Sigmoid colon (tissue), 7 donors: ENCODE measurements around the gene MALL. TPM values are rescaled to one million over a fixed set of nuclear protein-coding genes. Genes with fewer than 3 reads are reported as not detected.
"Not testable (repeated sequence)": the region's sequence is repeated elsewhere in the genome, so short reads cannot be mapped to it uniquely, and the experiment has no call there.

Experiments
- DNase-seq: peaks from one replicate; pipeline ENCODE4 v3.0.0-alpha.2; 2019
- H3K27ac ChIP-seq, 4 donors: fragments of 200-600 bp; sonication (generic); one replicate each; pipeline ENCODE4 v1.5.1; 2016 to 2019; ENCODE audit warnings: mild to moderate bottlenecking in 1 of 4
- H3K27me3 ChIP-seq, 3 donors: fragments of 200-600 bp; sonication (generic); one replicate each; pipeline ENCODE4 v1.5.1; 2019; ENCODE audit warnings: mild to moderate bottlenecking in 1 of 3
- H3K36me3 ChIP-seq, 4 donors: fragments of 200-600 bp; sonication (generic); one replicate each; pipeline ENCODE4 v1.5.1; 2016 to 2019
- H3K4me1 ChIP-seq, 4 donors: fragments of 200-600 bp; sonication (generic); one replicate each; pipeline ENCODE4 v1.5.1; 2017 to 2019
- H3K4me3 ChIP-seq, 4 donors: fragments of 200-600 bp; sonication (generic); one replicate each; pipeline ENCODE4 v1.5.1; 2017 to 2019; ENCODE audit warnings: mild to moderate bottlenecking in 2 of 4, moderate library complexity in 1 of 4
- H3K9me3 ChIP-seq, 4 donors: fragments of 200-600 bp in 3 of 4; sonication (generic) in 3 of 4; one replicate each; pipeline versions ENCODE4 v1.5.1 to v1.6.1; 2013 to 2019
- EP300 ChIP-seq, 4 donors: sonication (generic); formaldehyde crosslinking; IDR thresholded peaks; one replicate each; pipeline ENCODE4 v1.6.1; 2017; ENCODE audit warnings: antibody characterized with exemption in 4 of 4
- POLR2A ChIP-seq, 2 donors: fragments of 450-650 bp; IDR thresholded peaks; one replicate each; pipeline ENCODE4 v1.6.1; 2016; ENCODE audit warnings: antibody characterized with exemption in 2 of 2, mild to moderate bottlenecking in 2 of 2, moderate library complexity in 2 of 2
- POLR2AphosphoS5 ChIP-seq, 4 donors: sonication (generic); formaldehyde crosslinking; IDR thresholded peaks; one replicate each; pipeline ENCODE4 v1.6.1; 2017; ENCODE audit warnings: antibody characterized with exemption in 4 of 4
- WGBS, 2 donors: extraction: QIAGEN DNeasy Blood & Tissue Kit; methylation state at CpG; one replicate each; pipeline ENCODE4 v1.1.7; 2013; 5-methylcytosine and 5-hydroxymethylcytosine counted together
- intact Hi-C: fragments of 100-400 bp; cut with DNase I; formaldehyde crosslinking; loops from one replicate; pipeline ENCODE4 v1.15.1; 2023
- polyA plus RNA-seq, 3 donors: library from polyadenylated mRNA; stranded (reverse); fragments of 200-250 nt; gene quantifications; one replicate each; pipeline ENCODE4 v1.2.3, GENCODE V29; 2013
- total RNA-seq, 4 donors: library from RNA; depleted of rRNA; stranded (reverse); fragments of >200 nt; gene quantifications; one replicate each; pipeline ENCODE4 v1.1.0, GENCODE V29; 2016
- TF ChIP-seq, protein P1 (sequence below), 4 experiments: fragments of 450-650 bp in 3 of 4; fragments of 200-600 bp in 1 of 4; IDR thresholded peaks; one replicate each; pipeline ENCODE4 v1.5.1; 2016 to 2019; ENCODE audit warnings: antibody characterized with exemption in 4 of 4, mild to moderate bottlenecking in 3 of 4, moderate library complexity in 2 of 4
- donor health status: healthy with polysubstance abuse.
- donor health status: Bipolar disorder and iron deficiency.
- donor health status: healthy.

Gene MALL
- total and polyA plus RNA-seq, 7 donors: 1.5 to 183 (median 14.1) TPM

DNA sequence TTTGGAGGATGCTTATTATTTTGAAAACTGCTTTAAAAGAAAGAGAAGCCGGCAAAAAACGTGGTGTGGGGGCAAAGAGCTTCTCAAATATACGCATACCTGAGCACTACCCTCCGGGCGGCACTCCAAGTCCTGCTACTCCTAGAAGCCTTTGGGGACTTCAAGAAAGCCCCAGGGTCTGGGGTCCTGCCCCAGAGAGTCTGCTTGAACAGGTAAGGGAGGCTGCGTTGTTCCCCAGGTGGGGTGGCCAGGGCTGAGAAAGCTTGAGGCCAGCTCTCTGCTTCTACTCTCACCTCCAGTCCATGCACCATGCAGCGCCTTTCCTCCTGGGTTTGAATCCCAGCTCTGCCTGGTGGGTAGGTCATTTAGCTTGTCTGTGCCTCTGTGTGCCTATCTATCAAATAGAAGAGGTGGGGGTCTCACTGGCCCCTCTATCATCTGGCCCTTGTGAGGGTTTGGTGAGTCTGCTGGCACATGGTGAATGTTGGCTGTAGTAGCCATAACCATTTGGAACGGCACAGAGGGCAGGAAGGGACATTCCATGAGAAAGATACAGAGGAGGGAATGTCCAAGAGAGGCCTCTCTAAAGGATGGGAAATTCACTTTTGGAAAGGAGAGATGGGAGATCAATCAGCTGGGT is 19.5 kb downstream of the MALL start:
- DNase-seq: no peak

DNA sequence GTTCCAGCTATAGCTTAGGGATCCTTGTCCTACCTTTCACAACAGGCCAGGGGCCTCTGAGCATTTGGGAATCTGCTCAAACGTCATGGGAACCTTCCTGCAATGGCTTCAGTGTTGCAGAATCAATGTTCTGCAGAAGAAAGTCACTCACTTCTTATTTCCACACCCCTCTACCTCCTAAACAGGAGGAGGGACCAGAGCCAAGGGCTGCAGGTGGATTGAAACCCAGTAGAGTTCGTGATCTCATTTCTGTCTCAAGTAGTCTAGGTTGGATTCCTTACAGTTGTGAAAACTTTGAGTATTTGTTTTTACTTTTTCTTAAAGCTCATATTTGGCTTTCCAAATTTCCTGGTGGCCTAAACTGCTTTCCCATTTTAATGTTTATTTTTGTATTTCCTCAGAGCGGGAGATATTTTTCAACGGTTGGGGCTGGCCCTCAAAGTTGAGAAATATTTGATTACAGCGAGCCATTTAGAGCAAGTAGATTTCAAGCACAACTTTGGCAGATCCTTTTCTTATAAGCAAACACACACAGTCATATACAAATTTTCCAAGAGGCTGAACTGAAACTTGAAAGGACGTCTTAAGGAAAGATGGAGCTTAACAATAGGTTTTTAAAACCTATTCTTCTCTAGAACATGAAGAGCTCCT is 20.6 kb downstream of the MALL start:
- DNase-seq, H3K4me3 ChIP-seq, H3K9me3 ChIP-seq, H3K27me3 ChIP-seq, intact Hi-C loops, H3K27ac ChIP-seq, H3K36me3 ChIP-seq, H3K4me1 ChIP-seq: not testable (repeated sequence)
- WGBS, 2 donors: 59 to 79% methylated on average over 5 of the region's 6 CpGs

More for the DNA sequence above, 19.5 kb downstream of the MALL start:
- Histone ChIP-seq H3K4me3 (no peak overlapping the region), H3K9me3 (no peaks in the 10 kb centered on the region), H3K27ac (no peak overlapping the region), H3K36me3 (no peaks in the 10 kb centered on the region), H3K4me1 (peaks cover 0 to 7% (median 5%) of the 10 kb centered on the region in 4 donors), H3K27me3 (no peaks in the 10 kb centered on the region)
- 94% methylated on average over 8 of the region's 8 CpGs for WGBS, 2 donors
- intact Hi-C loops: no loop called here
- TF ChIP-seq, protein P1, sequence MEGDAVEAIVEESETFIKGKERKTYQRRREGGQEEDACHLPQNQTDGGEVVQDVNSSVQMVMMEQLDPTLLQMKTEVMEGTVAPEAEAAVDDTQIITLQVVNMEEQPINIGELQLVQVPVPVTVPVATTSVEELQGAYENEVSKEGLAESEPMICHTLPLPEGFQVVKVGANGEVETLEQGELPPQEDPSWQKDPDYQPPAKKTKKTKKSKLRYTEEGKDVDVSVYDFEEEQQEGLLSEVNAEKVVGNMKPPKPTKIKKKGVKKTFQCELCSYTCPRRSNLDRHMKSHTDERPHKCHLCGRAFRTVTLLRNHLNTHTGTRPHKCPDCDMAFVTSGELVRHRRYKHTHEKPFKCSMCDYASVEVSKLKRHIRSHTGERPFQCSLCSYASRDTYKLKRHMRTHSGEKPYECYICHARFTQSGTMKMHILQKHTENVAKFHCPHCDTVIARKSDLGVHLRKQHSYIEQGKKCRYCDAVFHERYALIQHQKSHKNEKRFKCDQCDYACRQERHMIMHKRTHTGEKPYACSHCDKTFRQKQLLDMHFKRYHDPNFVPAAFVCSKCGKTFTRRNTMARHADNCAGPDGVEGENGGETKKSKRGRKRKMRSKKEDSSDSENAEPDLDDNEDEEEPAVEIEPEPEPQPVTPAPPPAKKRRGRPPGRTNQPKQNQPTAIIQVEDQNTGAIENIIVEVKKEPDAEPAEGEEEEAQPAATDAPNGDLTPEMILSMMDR (IDR thresholded peaks at IDR 0.05): no peak
- TF ChIP-seq EP300 (IDR thresholded peaks at IDR 0.05): no peak
- no peak for TF ChIP-seq POLR2A (IDR thresholded peaks at IDR 0.05)
- TF ChIP-seq POLR2AphosphoS5 (IDR thresholded peaks at IDR 0.05): no peak

DNA sequence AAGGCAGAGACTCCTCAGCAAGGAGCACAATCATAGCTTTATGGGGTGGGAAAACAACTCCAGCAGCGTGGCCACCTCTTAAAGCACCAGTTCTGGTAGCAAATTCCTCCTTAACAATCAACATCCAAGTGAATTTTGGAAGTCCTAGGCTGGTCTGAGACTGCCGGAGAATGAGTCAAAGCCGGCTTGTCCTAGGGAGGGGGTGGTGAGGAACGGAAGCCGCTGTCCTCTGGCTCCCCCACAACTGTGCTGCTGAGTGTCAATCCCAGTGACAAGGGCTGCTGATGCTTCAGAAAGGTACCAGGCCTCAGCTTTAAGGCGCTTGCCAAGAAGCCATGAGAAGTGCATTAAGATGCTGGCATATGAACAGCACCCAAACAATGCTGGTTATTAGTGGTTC is 21.7 kb downstream of the MALL start:
- DNase-seq, H3K4me3 ChIP-seq, H3K9me3 ChIP-seq, H3K27ac ChIP-seq, H3K36me3 ChIP-seq, intact Hi-C loops, H3K27me3 ChIP-seq, H3K4me1 ChIP-seq: not testable (repeated sequence)
- WGBS, 2 donors: no CpG with 5 or more reads among the region's 6 CpGs

DNA sequence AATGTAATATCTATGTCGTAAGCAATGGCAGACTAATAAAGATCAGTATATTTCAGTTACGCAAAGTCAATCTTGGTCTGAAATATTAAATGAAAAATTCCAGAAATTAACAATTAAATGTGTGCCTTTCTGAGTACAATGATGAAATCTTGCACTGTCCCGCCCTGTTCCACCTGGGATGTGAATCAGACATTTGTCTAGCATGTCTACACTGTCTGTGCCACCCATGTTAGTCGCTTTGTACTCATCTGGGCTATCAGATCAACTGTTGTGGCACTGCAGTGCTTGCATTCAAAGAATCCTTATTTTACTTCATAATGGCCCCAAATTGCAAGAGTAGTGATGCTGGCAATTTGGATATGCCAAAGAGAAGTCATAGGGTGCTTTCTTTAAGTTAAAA is 25.5 kb downstream of the MALL start:
- H3K36me3 ChIP-seq, H3K27me3 ChIP-seq, intact Hi-C loops, H3K27ac ChIP-seq, H3K4me3 ChIP-seq, H3K9me3 ChIP-seq, H3K4me1 ChIP-seq, DNase-seq: not testable (repeated sequence)
- 40 to 72% methylated on average over 2 of the region's 4 CpGs for WGBS, 2 donors

DNA sequence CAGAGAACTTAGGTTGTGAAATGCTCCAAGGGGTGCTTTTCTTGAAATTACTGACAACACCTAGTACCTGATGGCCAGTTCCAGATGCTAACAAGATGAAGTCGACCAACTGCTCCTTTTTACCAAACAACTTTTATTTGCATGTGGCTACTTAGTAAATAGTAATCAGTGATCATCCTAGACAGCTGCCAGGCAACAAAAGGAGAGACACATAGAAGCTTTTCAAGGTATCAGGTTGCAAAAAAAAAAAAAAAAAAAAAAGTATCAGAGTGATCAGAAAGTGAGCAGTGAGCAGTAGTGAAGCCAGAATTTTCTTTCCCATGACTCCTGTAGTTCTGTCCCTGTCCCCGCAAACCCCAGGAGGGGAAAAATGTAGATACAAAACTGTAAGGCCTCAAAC is 31.9 kb downstream of the MALL start:
- H3K36me3 ChIP-seq, DNase-seq, H3K4me1 ChIP-seq, H3K27ac ChIP-seq, H3K27me3 ChIP-seq, intact Hi-C loops, H3K4me3 ChIP-seq, H3K9me3 ChIP-seq: not testable (repeated sequence)
- WGBS, 2 donors: no CpG with 5 or more reads among the region's 2 CpGs

DNA sequence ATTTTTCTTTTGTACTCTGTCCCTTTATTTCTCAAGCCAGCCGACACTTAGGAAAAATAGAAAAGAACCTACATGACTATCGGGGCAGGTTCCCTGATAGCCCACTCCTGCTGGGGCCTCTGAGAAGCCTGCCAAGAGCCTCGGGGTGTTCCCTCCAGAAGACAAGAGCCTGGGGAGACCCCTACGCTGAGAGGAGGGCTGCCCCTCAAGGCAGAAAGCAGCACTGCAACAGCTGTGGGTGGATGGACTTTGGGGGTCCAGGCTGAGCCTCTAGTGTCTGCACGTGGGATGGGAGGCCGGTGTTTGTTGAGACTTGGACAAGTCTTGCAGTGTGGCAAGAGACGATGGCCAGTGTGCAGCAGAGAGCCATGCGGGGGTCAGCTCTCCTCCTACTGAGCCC is 32.5 kb downstream of the MALL start:
- H3K27me3 ChIP-seq, H3K4me1 ChIP-seq, DNase-seq, intact Hi-C loops, H3K9me3 ChIP-seq, H3K27ac ChIP-seq, H3K4me3 ChIP-seq, H3K36me3 ChIP-seq: not testable (repeated sequence)
- no CpG with 5 or more reads among the region's 8 CpGs for WGBS, 2 donors

DNA sequence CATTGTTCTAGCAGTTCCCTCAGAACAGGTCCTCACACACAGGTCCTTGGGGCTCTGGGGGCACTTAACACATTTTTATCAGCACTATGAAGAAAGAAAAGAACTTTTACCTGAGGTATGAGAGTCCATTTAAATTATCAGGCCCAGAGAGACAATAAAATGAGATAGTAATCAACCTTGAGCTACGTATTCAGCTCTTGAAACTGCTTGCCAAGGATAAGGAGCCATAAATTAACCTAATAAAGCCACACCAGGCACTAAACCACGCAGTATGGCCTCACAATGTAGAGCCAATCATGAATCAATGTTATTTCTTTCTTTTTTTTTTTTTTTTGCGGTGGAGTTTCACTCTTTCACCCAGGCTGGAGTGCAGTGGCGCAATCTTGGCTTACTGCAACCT is 37.5 kb downstream of the MALL start:
- WGBS, 2 donors: 25 to 57% methylated on average over 1 to 2 of the region's 4 CpGs
- intact Hi-C loops, H3K27ac ChIP-seq, H3K9me3 ChIP-seq, H3K4me3 ChIP-seq, DNase-seq, H3K4me1 ChIP-seq, H3K36me3 ChIP-seq, H3K27me3 ChIP-seq: not testable (repeated sequence)

DNA sequence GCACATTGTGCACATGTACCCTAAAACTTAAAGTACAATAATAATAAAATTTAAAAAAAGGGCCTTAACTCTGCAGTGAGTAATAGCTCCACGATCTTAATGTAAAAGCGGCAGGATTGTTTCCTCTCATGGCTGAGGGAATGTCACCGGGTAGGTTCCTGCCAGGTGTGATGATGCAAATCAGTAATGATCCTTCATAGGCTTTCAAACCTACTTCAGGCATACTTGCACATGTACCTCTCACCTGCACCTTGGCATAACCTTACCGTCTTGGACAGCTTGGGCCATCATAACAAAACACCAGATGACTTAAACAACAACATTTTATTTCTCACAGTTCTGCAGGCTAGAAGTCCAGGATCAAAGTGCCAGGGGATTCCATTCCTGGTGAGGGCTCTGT is 39.7 kb downstream of the MALL start:
- WGBS, 2 donors: 64 to 91% methylated on average over 2 of the region's 4 CpGs
- H3K4me1 ChIP-seq, H3K4me3 ChIP-seq, H3K36me3 ChIP-seq, H3K9me3 ChIP-seq, DNase-seq, intact Hi-C loops, H3K27ac ChIP-seq, H3K27me3 ChIP-seq: not testable (repeated sequence)

DNA sequence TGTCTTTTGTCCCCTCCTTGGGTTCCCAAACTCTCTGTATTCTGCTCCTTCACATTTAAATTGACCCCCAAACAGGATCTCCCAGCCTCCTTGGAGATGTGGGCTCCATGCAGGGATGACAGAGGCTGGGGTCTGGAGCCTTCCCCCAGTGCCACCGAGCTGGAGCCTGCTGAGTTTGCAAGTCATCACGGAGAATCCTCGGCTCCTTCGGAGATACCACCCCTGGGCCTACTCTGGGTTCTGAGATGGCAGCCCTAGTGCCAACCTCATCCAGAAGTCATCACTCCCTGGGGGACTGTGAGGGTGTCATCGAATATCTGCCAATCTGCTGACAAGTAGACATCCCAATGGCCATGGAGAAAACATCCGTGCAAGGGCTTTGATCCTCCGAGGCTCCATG is 45.8 kb downstream of the MALL start:
- H3K4me1 ChIP-seq, DNase-seq, intact Hi-C loops, H3K36me3 ChIP-seq, H3K27ac ChIP-seq, H3K4me3 ChIP-seq, H3K27me3 ChIP-seq, H3K9me3 ChIP-seq: not testable (repeated sequence)
- WGBS, 2 donors: 95 to 96% methylated on average over 4 of the region's 7 CpGs

DNA sequence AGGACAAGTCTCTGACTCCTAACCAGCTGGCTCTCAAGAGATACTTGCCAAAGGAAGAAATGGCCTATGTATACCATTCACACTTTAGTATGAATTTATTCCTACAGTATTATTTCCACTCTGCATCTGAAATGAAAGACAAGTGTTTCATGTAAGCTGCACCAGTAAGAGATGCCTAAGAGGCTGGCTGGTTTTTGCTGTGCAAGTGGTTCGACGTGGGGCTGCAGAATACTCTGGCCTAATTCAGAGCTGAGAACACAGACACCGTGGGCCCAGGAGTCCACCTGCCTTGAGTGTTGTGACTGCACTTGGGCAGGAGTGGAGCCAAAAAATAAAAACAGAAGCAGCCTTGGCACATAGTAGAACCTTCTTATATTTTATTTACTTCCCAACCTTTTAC is 47.5 kb downstream of the MALL start:
- intact Hi-C loops: not testable (repeated sequence)

DNA sequence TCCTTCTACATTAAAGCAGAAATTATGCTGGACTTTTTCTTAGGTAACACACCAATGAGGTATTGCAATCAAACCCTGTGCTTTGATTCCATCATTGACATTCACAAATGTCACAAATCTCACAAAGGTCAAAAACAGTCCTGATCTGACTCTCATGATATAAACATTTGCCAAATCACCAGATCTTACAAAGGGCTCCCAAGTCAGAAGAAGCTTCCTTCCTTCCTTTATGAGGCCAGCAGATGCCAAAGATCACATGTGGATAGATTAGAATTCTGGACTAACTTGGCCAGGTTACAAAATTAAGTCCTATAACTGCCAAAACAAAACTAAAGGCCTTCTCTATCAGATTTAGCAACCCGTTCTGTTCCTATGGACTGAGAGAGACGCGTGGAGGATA is 53.3 kb downstream of the MALL start:
- H3K9me3 ChIP-seq, H3K4me1 ChIP-seq, H3K4me3 ChIP-seq, DNase-seq, H3K27ac ChIP-seq, H3K27me3 ChIP-seq, H3K36me3 ChIP-seq, intact Hi-C loops: not testable (repeated sequence)
- WGBS, 2 donors: 93% methylated on average over 2 of the region's 3 CpGs; no CpG with 5 or more reads in 1 of the 2 donors

More for the DNA sequence above, 47.5 kb downstream of the MALL start:
- H3K4me1 ChIP-seq, DNase-seq, H3K9me3 ChIP-seq, H3K36me3 ChIP-seq, H3K4me3 ChIP-seq, H3K27ac ChIP-seq, H3K27me3 ChIP-seq: not testable (repeated sequence)
- WGBS, 2 donors: 88 to 90% methylated on average over 3 of the region's 3 CpGs

DNA sequence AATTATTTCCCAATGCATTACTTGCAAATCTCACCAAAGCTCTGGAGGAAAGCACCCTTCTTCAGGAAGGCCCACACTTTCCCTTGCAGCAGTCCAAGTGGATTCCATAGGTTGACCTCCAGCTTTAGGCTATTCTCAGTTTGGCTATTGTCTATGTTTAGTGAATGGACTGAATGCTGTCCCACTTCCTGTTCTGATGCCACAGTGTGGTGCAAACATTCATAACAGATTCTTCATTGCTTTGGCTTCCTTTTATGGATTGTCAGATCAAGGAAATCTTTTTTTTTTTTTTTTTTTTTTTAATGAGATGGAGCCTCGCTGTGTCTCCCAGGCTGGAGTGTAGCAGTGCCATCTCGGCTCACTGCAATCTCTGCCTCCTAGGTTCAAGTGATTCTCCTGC is 55.1 kb downstream of the MALL start:
- H3K27me3 ChIP-seq, H3K4me3 ChIP-seq, H3K4me1 ChIP-seq, DNase-seq, H3K9me3 ChIP-seq, H3K36me3 ChIP-seq, H3K27ac ChIP-seq, intact Hi-C loops: not testable (repeated sequence)
- WGBS, 2 donors: 27 to 62% methylated on average over 2 of the region's 2 CpGs
